CD8-positive, alpha-beta memory T cell (primary cell): ENCODE measurements around the gene MARCKSL1. TPM values are rescaled to one million over a fixed set of nuclear protein-coding genes. Genes with fewer than 3 reads are reported as not detected.
"Not testable (repeated sequence)": the region's sequence is repeated elsewhere in the genome, so short reads cannot be mapped to it uniquely, and the experiment has no call there.

ENCODE experiments used
- CTCF ChIA-PET: fragments of 350-600 bp; sonication (Branson Sonifier 250); formaldehyde crosslinking; loops from one replicate; lab custom pipeline; 2021; ENCODE audit warnings: antibody characterized with exemption; lab: Charles Lee
- POLR2A ChIA-PET: fragments of 350-600 bp; sonication (Branson Sonifier 250); formaldehyde crosslinking; loops from one replicate; lab custom pipeline; 2021; ENCODE audit warnings: antibody characterized with exemption; lab: Charles Lee
- DNase-seq, 5 donors: peaks; one replicate each; pipeline versions ENCODE4 v3.0.0 to v3.0.0-alpha.2; 2020 to 2022; ENCODE audit warnings: mixed read lengths in 1 of 5
- H3K27ac ChIP-seq: one replicate; pipeline ENCODE4 v1.7.0; 2013; ENCODE audit warnings: low read depth, mild to moderate bottlenecking, low read length, moderate library complexity
- H3K27me3 ChIP-seq: 2 replicates; pipeline ENCODE4 v1.7.0; 2013; ENCODE audit warnings: low read length, mild to moderate bottlenecking; ENCODE audit not compliant: insufficient read depth, poor library complexity, severe bottlenecking
- H3K36me3 ChIP-seq: 2 replicates; pipeline ENCODE4 v1.7.0; 2013; ENCODE audit warnings: mild to moderate bottlenecking, low read length, moderate library complexity; ENCODE audit not compliant: insufficient read depth
- H3K4me1 ChIP-seq: 2 replicates; pipeline ENCODE4 v1.7.0; 2013; ENCODE audit warnings: mild to moderate bottlenecking, low read length, moderate library complexity; ENCODE audit not compliant: insufficient read depth
- H3K4me3 ChIP-seq: 2 replicates; pipeline ENCODE4 v1.7.0; 2013; ENCODE audit warnings: mild to moderate bottlenecking, low read length
- H3K9me3 ChIP-seq: 2 replicates; pipeline ENCODE4 v1.7.0; 2013; ENCODE audit warnings: mild to moderate bottlenecking, low read length
- H3K27ac Mint-ChIP-seq, 8 donors: one replicate each; pipeline ENCODE4 v1.8.0; 2020 to 2021; ENCODE audit warnings: mixed read lengths in 8 of 8, mild to moderate bottlenecking in 6 of 8, inconsistent platforms in 3 of 8, moderate library complexity in 3 of 8
- H3K27me3 Mint-ChIP-seq, 2 donors: one replicate each; pipeline ENCODE4 v1.8.0; 2020 to 2021; ENCODE audit warnings: mixed read lengths in 2 of 2, mild to moderate bottlenecking in 1 of 2, moderate library complexity in 1 of 2
- H3K36me3 Mint-ChIP-seq, 3 donors: one replicate each; pipeline ENCODE4 v1.8.0; 2020 to 2021; ENCODE audit warnings: mixed read lengths in 3 of 3, inconsistent platforms in 1 of 3, mild to moderate bottlenecking in 1 of 3
- H3K4me1 Mint-ChIP-seq, 3 donors: one replicate each; pipeline ENCODE4 v1.8.0; 2020 to 2021; ENCODE audit warnings: mixed read lengths in 3 of 3, inconsistent platforms in 1 of 3, mild to moderate bottlenecking in 1 of 3
- H3K4me3 Mint-ChIP-seq, 7 donors: one replicate each; pipeline ENCODE4 v1.8.0; 2020 to 2021; ENCODE audit warnings: mixed read lengths in 7 of 7, mild to moderate bottlenecking in 6 of 7, moderate library complexity in 4 of 7, inconsistent platforms in 2 of 7
- H3K9me3 Mint-ChIP-seq, 5 donors: one replicate each; pipeline ENCODE4 v1.8.0; 2020 to 2022; ENCODE audit warnings: mixed read lengths in 5 of 5, mild to moderate bottlenecking in 3 of 5, moderate library complexity in 2 of 5, inconsistent platforms in 1 of 5
- polyA plus RNA-seq: library from polyadenylated mRNA; unstranded; fragments of 300-500 nt; fragmentation: Illumina TruSeq; gene quantifications from one replicate; pipeline ENCODE4 v1.2.3, GENCODE V29; 2021
- total RNA-seq, 2 experiments: library from RNA; stranded (reverse); gene quantifications; one replicate each; pipeline ENCODE4 v1.2.3, GENCODE V29; 2021

MARCKSL1 gene
- total and polyA plus RNA-seq, 3 experiments from 2014 or later, result 11.6 to 45.8 (median 12.1) TPM

DNA sequence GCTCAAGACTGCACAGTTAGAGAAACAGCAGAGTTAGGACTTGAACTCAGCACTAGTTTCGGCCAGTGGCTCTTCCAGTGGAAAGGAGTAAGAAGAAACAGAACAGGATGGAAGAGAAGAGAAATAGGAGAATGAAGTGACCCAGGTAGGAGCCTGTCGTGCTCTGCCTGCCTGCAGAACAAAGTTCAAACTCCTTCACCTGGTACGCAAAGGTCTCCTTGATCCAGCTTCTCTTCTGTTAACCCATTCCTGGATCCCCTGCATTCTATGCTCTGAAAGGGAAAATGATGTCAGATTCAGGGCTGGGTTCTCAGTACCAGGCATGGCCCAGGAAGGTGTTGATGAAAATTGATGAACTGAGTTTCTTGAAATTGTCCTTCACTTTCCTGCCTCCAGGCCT is 22.4 kb upstream of the MARCKSL1 start:
- Mint-ChIP-seq H3K27me3 (peaks cover 3 to 4% of the 10 kb centered on the region in 2 donors), H3K27ac (no peak overlapping the region), H3K9me3 (no peaks in the 10 kb centered on the region), H3K4me1 (peaks cover 29 to 34% (median 30%) of the 10 kb centered on the region in 3 donors), H3K36me3 (peaks cover 0 to 10% (median 5%) of the 10 kb centered on the region in 3 donors), H3K4me3 (peak overlapping the region in 1 of 7 donors; percentile 3)
- no peak overlapping the region for H3K4me3 ChIP-seq
- no peak overlapping the region for H3K27ac ChIP-seq
- H3K4me1 ChIP-seq, result peaks cover 10% of the 10 kb centered on the region
- no peak for DNase-seq
- H3K36me3 ChIP-seq, result no peaks in the 10 kb centered on the region
- no peaks in the 10 kb centered on the region for H3K27me3 ChIP-seq
- CTCF ChIA-PET, result interaction anchor here (1.2 kb wide), 1 partner anchor 23 kb away, joined by 3 read pairs; the partner anchor contains the start of gene MARCKSL1
- H3K9me3 ChIP-seq, result no peaks in the 10 kb centered on the region
- POLR2A ChIA-PET, result interaction anchor here (0.7 to 1.1 kb wide), 2 partner anchors 22 to 24 kb away, joined by 4 to 5 read pairs; partner anchors contain the start of gene MARCKSL1

DNA sequence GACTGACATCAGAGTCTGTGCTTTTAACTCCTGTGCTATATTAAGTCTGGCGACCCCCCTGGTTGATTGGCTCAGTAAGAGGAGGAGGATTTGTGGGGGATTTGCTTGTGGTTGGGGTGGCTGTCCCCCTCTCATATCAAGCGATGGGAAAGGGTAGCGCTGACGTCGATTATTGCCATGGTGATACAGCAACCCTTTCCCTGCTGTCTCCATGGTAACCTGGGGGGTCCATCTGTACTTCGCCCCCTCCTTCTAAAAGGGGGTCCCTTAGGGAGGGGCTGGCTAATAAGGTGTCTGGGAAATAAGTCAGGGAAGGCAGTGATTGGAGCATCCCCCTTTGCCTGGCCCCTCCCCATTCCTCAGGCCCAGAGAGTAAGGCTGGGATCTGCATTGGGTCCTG is 21.6 kb upstream of the MARCKSL1 start:
- peaks cover 3 to 4% of the 10 kb centered on the region in 2 donors for H3K27me3 Mint-ChIP-seq
- H3K9me3 ChIP-seq, result no peaks in the 10 kb centered on the region
- H3K36me3 Mint-ChIP-seq, result peaks cover 0 to 8% (median 1%) of the 10 kb centered on the region in 3 donors
- H3K36me3 ChIP-seq, result no peaks in the 10 kb centered on the region
- CTCF ChIA-PET, result interaction anchor here (1.2 kb wide), 1 partner anchor 22 kb away, joined by 3 read pairs; the partner anchor contains the start of gene MARCKSL1
- peaks cover 12% of the 10 kb centered on the region for H3K4me1 ChIP-seq
- no peaks in the 10 kb centered on the region for H3K9me3 Mint-ChIP-seq
- H3K27me3 ChIP-seq, result no peaks in the 10 kb centered on the region
- POLR2A ChIA-PET, result interaction anchor here (1.1 kb wide), 1 partner anchor 22 kb away, joined by 5 read pairs; the partner anchor contains the start of gene MARCKSL1
- no peak overlapping the region for H3K27ac ChIP-seq
- DNase-seq, result no peak
- peaks cover 28 to 33% (median 31%) of the 10 kb centered on the region in 3 donors for H3K4me1 Mint-ChIP-seq
- no peak overlapping the region for H3K4me3 Mint-ChIP-seq
- no peak overlapping the region for H3K27ac Mint-ChIP-seq
- H3K4me3 ChIP-seq, result no peak overlapping the region

DNA sequence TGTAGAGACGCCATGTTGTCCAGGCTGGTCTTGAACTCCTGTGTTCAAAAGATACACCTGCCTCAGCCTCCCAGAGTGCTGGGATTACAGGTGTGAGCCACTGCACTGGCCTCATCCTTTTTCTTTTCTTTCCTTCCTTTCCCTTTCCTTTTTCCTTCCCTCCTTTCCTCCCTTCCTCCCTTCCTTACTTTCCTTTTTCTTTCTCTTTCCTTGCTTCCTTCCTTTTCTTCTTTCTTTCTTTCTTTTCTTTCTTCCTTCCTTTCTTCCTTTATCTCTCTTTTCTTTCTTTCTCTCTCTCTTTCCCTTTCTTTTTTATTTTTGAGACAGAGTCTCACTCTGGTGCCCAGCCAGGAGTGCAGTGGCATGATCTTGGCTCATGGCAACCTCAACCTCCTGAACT is 20.4 kb upstream of the MARCKSL1 start:
- H3K4me3 ChIP-seq, result no peak overlapping the region
- peak overlapping the region in 1 of 7 donors; percentile 37 for H3K4me3 Mint-ChIP-seq
- H3K4me1 ChIP-seq, result peaks cover 22% of the 10 kb centered on the region
- H3K27me3 Mint-ChIP-seq, result peaks cover 3 to 4% of the 10 kb centered on the region in 2 donors
- peak overlapping the region in 1 of 8 donors; percentile 92 for H3K27ac Mint-ChIP-seq
- H3K36me3 Mint-ChIP-seq, result peaks cover 0 to 8% (median 0%) of the 10 kb centered on the region in 3 donors
- no peak for DNase-seq
- peaks cover 26 to 33% (median 28%) of the 10 kb centered on the region in 3 donors for H3K4me1 Mint-ChIP-seq
- ChIA-PET POLR2A (no interaction called here), CTCF (interaction anchor here (1.7 kb wide), 1 partner anchor 9 kb away, joined by 4 read pairs; no protein-coding TSS in a partner anchor)
- H3K27me3 ChIP-seq, result no peaks in the 10 kb centered on the region
- no peak overlapping the region for H3K27ac ChIP-seq
- no peaks in the 10 kb centered on the region for H3K9me3 Mint-ChIP-seq
- no peaks in the 10 kb centered on the region for H3K36me3 ChIP-seq
- H3K9me3 ChIP-seq, result no peaks in the 10 kb centered on the region

DNA sequence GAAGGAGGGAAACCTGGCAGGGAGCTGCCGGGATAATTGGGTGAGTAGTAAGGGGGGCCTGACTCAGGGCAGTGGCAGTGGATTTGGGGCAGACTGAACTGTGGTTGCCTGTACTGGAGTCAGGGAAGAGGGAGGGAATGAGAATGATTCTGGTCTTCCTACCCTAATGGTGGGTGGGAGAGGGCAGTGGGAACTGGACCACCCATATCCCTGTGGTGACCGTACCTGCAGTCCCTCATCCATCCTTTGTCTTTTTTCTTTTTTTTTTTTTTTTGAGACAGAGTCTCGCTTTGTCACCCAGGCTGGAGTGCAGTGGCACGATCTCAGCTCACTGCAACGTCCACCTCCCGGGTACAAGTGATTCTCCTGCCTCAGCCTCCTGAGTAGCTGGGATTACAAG is 19.7 kb upstream of the MARCKSL1 start:
- H3K36me3 Mint-ChIP-seq, H3K4me3 ChIP-seq, DNase-seq, H3K27me3 Mint-ChIP-seq, H3K9me3 Mint-ChIP-seq, H3K9me3 ChIP-seq, H3K27me3 ChIP-seq, H3K27ac ChIP-seq, H3K36me3 ChIP-seq: not testable (repeated sequence)
- Mint-ChIP-seq H3K27ac (peak overlapping the region in 1 of 8 donors; percentile 55), H3K4me3 (peak overlapping the region in 1 of 7 donors; percentile 37), H3K4me1 (peaks cover 25 to 35% (median 26%) of the 10 kb centered on the region in 3 donors)
- CTCF ChIA-PET, result interaction anchor here (1.1 to 1.7 kb wide), 4 partner anchors 10 to 139 kb away, joined by 3 to 4 read pairs (median 3); no protein-coding TSS in a partner anchor
- POLR2A ChIA-PET, result interaction anchor here (2.5 kb wide), 1 partner anchor 20 kb away, joined by 8 read pairs; the partner anchor contains the start of gene MARCKSL1
- H3K4me1 ChIP-seq, result peaks cover 24% of the 10 kb centered on the region

DNA sequence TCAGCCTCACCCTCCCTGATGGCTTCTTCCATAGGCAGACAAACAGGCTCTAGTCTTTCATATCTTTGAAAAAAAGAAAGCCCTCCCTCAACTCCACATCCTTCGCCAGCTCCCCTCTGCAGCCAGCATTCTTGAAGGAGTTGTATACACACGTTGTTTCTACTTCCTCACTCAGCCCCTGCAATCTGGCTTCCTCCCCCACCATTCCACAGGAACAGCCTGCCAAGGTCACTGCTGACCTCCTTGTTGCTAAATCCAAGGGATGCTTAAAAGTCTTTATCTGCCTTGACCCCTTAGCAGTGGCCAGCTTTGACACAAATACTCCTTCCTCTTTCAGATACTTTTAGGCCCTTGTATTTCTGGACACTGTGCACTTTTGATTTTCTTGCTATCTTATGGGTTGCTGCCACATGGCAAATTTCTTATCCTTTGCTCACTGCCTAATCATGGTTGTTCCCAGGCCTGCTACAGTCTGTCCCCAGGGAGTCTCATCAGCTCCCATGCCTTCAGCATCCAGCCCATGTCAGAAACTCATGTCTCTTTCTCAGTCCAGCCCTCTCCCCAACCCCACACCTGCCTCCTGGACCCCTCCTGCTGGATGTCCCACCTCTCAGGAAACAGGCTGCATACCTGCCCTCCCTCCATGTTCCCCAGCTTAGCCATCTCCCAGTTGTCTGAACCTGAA is 18.0 kb upstream of the MARCKSL1 start:
- no peak for DNase-seq
- ChIA-PET POLR2A (interaction anchor here (2.5 kb wide), 1 partner anchor 18 kb away, joined by 8 read pairs; the partner anchor contains the start of gene MARCKSL1), CTCF (interaction anchor here (1.2 to 2.7 kb wide), 3 partner anchors 18 to 106 kb away, joined by 3 to 6 read pairs (median 5); no protein-coding TSS in a partner anchor)
- Histone ChIP-seq H3K9me3 (no peaks in the 10 kb centered on the region), H3K27me3 (no peaks in the 10 kb centered on the region), H3K36me3 (no peaks in the 10 kb centered on the region), H3K4me3 (no peak overlapping the region), H3K27ac (no peak overlapping the region), H3K4me1 (peaks cover 26% of the 10 kb centered on the region)
- H3K36me3 Mint-ChIP-seq, result peaks cover 0 to 8% (median 0%) of the 10 kb centered on the region in 3 donors
- peaks cover 26 to 39% (median 30%) of the 10 kb centered on the region in 3 donors for H3K4me1 Mint-ChIP-seq
- no peaks in the 10 kb centered on the region for H3K27me3 Mint-ChIP-seq
- peak overlapping the region in 4 of 8 donors; percentile 30 to 90 (median 69) for H3K27ac Mint-ChIP-seq
- H3K9me3 Mint-ChIP-seq, result no peaks in the 10 kb centered on the region
- H3K4me3 Mint-ChIP-seq, result peak overlapping the region; percentile 9 to 86 (median 23)

DNA sequence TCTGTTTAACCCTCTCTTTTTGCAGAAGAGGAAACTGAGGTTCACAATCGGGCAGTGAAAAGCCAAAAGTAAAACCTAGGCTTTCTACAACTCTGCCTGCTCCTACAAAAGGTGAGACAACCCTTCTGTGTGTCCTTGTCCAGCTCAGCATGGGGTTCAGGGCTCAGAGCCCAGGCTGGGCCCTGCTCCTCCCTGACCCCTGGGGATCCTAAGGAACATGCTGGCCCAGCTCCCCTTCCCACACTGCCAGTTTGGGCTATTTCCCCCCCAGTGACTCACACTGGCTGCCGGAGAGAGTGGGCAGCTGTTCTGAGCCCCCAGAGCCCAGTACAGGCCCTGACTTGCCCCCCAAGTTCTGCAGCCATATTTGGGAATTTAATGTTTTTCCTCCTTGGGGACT is 17.4 kb upstream of the MARCKSL1 start:
- H3K9me3 Mint-ChIP-seq, result no peaks in the 10 kb centered on the region
- peak overlapping the region; percentile 37 to 96 (median 71) for H3K4me3 Mint-ChIP-seq

DNA sequence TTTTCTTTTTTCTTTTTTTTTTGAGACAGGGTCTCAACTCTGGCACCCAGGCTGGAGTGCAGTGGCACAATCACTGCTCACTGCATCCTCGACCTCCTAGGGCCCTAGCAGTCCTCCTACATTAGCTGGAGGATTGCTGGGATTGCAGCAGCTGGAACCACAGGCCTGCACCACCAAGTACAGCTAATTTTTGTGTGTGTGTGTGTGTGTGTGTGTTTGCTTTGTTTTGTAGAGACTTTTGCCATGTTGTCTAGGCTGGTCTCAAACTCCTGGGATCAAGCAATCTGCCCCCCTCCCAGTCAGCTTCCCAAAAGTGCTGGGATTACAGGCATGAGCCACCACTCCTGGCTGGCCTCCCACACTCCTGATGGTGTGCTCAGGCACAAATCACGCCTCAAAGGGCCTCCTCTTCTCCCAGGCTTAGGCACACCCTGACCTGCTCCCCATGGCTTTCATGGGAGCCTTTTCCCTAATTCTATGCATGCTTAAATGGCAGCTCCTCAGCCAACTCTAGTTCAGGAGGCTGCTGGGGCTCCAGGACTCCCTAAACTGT is 16.9 kb upstream of the MARCKSL1 start:
- Mint-ChIP-seq H3K4me1 (peaks cover 31 to 46% (median 42%) of the 10 kb centered on the region in 3 donors), H3K9me3 (no peaks in the 10 kb centered on the region), H3K27ac (peak overlapping the region in 6 of 8 donors; percentile 11 to 70 (median 28)), H3K4me3 (peak overlapping the region; percentile 37 to 96 (median 71)), H3K27me3 (no peaks in the 10 kb centered on the region), H3K36me3 (peaks cover 0 to 8% (median 0%) of the 10 kb centered on the region in 3 donors)
- POLR2A ChIA-PET, result interaction anchor here (0.6 to 4.0 kb wide), 4 partner anchors 16 to 62 kb away, joined by 3 to 34 read pairs (median 6); partner anchors contain the start of genes BSDC1 and MARCKSL1
- Histone ChIP-seq H3K27me3 (no peaks in the 10 kb centered on the region), H3K4me1 (peaks cover 31% of the 10 kb centered on the region), H3K9me3 (no peaks in the 10 kb centered on the region), H3K27ac (no peak overlapping the region), H3K4me3 (no peak overlapping the region), H3K36me3 (no peaks in the 10 kb centered on the region)
- DNase-seq, result no peak
- CTCF ChIA-PET, result interaction anchor here (1.6 to 3.7 kb wide), 3 partner anchors 16 to 105 kb away, joined by 3 to 28 read pairs (median 6); partner anchors contain the start of gene MARCKSL1

More for the DNA sequence above, 17.4 kb upstream of the MARCKSL1 start:
- no peak overlapping the region for H3K4me3 ChIP-seq
- peaks cover 29 to 45% (median 36%) of the 10 kb centered on the region in 3 donors for H3K4me1 Mint-ChIP-seq
- no peaks in the 10 kb centered on the region for H3K9me3 ChIP-seq
- DNase-seq, result no peak
- peak overlapping the region in 7 of 8 donors; percentile 11 to 83 (median 30) for H3K27ac Mint-ChIP-seq
- H3K27me3 Mint-ChIP-seq, result no peaks in the 10 kb centered on the region
- no peaks in the 10 kb centered on the region for H3K36me3 ChIP-seq
- H3K27me3 ChIP-seq, result no peaks in the 10 kb centered on the region
- peaks cover 0 to 8% (median 0%) of the 10 kb centered on the region in 3 donors for H3K36me3 Mint-ChIP-seq
- H3K4me1 ChIP-seq, result peaks cover 31% of the 10 kb centered on the region
- no peak overlapping the region for H3K27ac ChIP-seq
- POLR2A ChIA-PET, result interaction anchor here (2.5 to 4.0 kb wide), 3 partner anchors 17 to 41 kb away, joined by 8 to 34 read pairs (median 10); partner anchors contain the start of genes BSDC1 and MARCKSL1
- CTCF ChIA-PET, result interaction anchor here (1.6 to 3.7 kb wide), 3 partner anchors 17 to 105 kb away, joined by 3 to 28 read pairs (median 6); partner anchors contain the start of gene MARCKSL1
